ENCODE measurements around the gene INAVA.
A peak's percentile ranks its signal among the peaks of the same experiment; 100 is the strongest.
"Not testable (repeated sequence)": the region's sequence is repeated elsewhere in the genome, so short reads cannot be mapped to it uniquely, and the experiment has no call there.

The INAVA gene

DNA sequence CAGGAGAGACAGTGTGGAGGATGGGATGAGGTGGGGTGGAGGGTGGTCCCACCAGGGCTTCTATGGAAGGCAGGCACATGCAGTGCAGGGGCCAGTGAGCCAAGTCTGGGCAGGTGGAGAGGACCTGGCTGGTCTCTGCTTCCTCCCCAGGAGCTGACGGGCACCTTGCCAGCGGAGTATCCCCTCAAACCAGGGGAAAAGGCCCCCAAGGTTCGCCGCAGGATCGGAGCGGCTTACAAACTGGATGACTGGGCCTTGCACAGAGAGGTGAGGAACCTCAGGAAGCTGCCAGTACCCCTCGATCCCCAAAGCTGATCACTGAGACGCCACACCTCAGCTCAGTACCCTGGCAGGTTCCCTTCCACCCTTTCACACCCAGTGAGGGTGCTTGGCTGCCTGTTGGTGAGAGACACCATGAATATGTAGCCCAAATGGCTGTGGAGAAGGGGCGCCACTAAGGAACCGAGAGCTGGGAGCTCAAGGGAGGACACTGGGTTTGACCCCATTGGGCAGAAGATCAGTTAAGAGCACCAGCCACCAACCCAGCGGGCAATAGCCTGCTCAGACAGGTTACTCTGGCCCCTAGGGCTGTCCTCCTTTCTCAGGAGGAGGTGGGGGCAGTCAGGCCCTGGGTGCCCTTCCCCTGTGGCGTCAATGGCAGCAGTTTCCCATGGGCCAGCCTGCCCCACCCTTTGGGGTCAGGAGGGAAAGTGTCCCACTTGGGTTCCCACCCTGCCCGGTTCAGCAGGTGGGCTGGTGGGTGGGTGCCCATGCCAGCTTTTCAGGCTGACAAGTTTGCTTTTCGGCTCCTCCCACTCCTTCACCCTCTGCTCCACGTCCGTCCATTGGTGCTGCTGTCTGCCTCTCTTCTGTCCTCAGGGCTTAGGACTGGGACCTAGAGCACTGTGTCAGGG is 5.5 kb downstream of the INAVA start:
- no peak for DNase-seq

DNA sequence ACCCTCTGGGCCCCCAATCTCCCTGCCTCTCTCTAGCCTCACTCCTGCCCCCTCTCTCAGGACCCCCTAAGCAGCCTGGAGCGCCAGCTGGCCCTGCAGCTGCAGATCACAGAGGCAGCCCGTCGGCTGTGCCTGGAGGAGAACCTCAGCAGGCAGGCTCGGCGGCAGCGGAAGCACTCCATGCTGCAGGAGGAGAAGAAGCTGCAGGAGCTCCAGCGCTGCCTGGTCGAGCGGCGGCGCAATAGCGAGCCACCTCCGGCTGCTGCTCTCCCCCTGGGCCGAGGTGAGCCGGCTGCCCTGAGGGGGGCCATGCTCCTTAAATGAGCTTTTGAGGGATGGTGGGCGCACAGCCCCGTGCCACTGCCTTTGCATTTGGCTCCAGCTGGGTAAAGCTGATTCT is 6.2 kb downstream of the INAVA start:
- DNase-seq: no peak

DNA sequence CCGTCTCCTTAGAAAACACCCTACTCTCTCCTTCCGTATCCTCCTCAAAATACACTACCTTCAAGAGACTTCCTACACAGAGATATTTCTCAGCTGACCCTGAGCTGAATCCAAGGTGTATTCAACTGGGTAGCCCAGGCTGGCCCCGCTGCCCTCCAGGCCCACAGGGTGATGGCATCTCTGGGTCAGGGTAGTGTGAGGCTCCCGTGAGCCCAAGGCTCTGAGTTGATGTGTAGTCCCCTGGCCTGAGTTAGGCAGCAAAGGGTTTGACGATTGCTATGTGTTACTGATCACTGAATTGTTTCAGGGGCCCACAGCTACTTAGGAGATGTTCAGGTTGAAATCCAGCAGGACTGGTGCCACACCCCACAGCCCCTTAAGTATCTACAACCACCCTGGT is 6.7 kb downstream of the INAVA start:
- DNase-seq: no peak

DNA sequence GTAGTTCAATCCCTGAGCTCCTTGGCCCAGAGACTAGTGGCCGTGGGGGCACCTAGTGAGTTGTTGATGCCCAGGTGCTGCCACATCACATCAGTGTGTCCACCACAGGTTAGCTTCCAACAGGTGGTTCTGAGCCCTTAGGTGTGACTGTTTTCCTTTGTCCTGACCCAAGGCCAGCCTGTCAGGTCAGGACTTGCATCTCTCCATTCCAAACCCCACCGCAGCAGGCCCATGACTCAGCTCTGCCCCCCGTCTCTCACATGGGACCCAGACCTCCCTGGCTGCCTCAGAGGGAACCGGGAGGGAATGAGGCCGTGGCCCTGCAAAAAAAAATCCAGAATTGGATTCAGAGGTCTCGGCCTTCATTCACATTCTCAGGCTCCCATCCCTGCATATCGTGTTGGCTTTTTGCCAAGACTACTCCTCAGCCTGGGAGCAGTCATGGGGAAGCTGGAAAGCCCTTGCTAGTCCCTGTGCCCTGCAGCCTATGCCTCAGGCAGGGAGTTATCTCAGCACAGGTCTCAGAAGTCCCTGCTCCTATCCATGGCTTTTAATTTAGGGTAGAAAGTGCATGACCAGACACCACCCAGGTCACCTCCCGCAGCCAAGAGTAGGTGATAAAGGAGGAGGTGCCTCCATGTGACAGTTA is 7.2 kb downstream of the INAVA start:
- DNase-seq: no peak

DNA sequence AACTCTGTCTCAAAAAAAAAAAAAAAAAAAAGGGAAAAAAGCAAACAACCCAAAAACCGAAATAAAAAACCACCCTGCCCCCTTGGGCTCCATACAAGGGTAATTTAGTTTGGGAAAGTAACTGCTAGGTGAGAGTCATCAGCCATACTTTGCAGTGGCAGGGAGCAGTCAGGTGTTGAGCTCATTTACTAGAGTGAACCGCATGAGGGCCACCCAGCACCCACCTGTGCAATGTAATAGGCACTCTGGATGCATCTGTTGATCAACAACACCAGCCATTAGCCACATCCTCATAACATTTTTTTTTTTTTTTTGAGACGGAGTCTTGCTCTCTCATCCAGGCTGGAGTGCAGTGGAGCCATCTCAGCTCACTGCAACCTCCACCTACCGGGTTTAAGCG is 9.1 kb downstream of the INAVA start:
- no peak for DNase-seq

DNA sequence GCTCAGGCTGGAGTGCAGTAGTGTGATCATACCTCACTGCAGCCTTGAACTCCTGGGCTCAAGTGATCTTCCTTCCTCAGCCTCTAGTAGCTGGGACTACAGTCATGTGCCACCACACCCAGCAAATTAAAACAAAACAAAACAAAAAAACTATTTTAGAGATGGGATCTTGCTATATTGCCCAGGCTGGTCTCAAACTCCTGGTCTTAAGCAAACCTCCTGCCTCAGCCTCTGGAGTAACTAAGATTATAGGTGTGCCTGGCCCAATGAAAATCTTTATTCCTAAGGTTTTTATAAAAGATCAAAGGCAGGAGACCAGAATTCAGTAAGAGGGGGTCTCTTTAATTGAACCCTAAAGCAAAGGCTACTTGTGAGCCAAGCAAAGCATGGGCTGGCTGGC is 10.1 kb downstream of the INAVA start:
- DNase-seq: no peak

DNA sequence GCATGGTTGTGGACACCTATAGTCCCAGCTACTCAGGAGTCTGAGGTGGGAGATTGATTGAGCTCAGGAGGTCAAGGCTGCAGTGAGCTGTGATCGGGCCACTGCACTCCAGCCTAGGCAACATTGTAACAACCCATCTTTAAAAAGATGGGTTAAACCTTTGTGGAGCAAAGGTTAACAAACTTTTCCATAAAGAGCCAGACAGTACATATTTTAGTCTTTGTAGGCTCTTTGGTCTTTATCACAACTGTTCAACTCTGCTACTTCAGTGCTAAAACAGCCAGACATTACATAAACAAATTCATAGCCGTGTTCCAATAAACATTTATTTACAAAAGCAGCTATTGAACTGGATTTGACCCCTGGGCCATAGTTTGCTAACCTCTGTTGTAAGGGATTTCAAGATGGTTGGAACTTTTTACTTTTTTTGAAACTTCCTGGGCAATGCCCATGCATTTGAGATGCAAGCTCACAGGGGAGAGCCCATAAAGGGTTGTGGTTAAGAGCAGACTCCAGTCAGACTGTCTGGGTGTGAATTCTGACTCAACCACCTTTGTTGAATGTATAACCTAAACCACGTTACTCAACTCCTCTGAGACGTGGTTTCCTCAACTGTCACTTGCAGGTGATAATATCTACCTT is 10.8 kb downstream of the INAVA start:
- peak; percentile 80 for DNase-seq

DNA sequence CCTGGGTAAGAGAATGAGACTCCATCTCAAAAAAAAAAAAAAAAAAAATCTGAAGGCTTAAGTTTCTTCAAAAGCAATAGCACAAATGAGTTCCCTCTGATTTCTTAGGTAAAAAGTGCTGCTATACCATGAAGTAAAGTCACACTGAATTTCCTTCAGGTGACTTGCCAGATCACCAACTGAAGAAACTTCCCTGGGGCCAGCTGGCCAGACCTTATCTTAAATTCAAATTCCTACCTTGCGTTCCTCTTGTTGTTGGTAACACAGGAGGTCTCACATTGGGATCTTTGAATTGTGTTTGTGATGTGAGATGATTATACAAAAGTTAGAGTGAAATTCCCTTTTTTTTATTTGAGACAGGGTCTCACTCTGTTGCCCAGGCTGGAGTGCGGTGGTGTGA is 11.8 kb downstream of the INAVA start:
- DNase-seq: no peak

DNA sequence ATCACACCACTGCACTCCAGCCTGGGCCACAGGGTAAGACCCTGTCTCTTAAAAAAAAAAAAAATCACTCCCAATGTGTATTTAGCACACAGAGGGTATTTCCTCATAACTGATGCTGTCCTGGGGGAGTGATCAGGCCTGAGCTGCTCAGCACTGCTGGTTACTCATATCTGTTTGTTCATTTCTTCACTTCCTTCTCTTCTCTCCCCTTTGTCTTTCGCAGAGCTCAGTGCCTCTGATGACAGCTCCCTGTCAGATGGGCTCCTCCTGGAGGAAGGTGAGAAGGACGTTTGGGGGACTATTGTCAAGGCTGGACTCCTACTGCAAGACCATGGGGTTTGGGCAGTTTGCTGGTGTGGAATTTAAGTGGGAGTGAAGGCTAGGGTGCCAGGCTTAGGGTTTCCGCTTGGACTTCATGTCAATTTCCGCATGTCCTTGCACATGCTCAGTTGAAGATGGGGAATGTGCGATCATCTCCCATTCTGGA is 13.0 kb downstream of the INAVA start:
- no peak for DNase-seq

DNA sequence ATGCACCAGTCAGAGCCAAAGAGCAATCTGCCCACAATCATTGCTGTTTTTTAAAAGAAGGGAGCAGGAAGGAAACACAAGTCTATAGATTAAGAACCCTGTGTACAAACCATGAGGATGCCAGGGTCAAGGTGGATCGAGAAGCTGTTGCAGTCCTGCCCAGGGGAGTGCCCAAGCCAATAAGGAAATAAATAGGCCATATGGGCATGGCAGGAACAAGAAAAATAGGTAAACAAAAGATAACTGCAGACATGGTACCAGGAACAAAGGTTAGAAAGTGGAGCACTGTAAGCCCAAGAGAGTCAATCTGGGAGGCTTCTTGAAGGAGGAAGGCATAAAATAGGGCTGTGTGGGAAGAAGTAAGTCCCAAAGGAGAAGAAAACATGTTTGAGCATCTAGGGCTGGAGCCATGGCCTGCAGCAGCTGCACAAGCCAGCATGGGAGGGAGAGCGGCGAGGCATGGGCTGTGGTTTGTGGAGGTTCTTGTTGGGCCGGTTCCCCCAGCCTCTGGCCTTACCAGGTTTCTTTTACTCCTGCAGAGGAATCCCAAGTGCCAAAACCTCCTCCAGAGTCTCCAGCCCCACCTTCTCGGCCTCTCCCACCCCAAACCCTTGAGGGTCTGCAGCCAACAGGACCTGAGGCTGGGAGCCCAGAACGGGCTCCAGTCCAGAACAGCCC is 13.6 kb downstream of the INAVA start:
- no peak for DNase-seq

DNA sequence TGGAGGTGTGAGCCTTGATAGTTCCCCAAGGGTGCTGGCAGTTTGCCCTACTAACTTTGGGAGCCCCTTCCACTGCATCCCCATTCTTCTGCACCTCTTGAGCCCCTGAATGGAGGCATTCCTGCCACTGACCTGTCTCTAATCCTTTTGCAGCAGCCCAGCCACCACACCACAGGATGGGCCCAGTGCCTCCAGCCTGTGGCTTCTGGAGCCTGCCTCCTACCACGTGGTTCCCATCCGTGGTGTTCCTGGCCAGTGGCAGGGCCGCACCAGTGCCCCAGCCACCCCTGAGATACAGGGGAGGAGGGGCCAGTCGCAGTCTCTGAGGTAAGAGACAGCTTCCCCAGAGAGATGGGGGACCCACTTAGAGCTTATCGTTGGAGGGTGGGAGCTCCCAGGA is 14.4 kb downstream of the INAVA start:
- no peak for DNase-seq

DNA sequence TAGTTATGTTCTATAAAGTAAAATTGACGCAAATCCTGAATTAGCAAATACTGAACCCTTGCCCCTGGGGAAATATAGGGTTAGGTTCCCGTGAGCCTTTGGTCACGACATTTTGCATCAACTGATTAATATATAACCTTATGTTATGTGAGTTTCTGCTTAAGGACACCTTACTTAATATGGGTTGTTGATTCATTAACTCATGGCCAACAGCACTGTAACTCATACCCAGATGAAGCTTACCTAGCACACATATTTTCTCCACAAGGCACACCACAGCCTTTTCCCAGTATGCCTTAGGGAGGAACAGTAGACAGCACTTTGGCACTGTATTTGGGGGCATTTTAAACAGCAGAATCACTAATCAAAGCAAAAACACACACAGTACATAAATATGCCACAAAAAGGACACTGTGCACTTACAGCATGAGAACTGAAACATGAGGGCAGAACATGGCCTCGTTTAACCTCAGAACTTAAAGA is 15.1 kb downstream of the INAVA start:
- no peak for DNase-seq

DNA sequence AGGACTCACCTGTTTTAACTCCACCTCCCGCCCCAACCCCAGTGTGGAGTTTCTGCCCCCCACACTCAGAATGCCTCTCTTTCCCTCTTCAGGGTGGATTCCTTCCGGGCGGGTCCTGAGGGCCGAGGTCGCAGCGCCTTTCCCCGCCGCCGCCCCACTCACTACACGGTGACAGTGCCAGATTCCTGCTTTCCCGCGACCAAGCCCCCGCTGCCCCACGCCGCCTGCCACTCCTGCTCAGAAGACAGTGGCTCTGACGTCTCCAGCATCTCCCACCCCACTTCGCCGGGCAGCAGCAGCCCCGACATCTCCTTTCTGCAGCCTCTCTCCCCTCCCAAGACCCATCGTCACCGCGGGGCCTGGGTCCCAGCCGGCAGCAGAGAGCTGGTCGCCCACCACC is 16.7 kb downstream of the INAVA start:
- DNase-seq: no peak

DNA sequence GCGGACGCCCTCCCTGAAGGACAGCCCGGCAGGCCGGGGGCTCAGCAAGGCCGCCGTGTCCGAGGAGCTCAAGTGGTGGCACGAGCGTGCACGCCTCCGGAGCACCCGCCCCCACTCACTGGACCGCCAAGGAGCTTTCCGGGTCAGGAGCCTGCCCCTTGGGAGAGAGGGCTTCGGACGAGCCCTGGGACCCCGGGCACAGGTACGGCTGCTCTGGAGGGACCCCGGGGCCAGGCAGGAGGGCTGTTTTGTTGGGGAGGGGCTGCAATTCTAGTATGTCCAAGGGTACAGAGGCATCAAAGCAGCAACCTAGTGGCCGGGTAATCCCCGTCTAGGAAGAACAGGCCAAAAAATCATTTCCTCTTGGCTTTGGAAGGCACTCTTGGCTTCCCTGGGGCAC is 17.2 kb downstream of the INAVA start:
- DNase-seq: not testable (repeated sequence)

DNA sequence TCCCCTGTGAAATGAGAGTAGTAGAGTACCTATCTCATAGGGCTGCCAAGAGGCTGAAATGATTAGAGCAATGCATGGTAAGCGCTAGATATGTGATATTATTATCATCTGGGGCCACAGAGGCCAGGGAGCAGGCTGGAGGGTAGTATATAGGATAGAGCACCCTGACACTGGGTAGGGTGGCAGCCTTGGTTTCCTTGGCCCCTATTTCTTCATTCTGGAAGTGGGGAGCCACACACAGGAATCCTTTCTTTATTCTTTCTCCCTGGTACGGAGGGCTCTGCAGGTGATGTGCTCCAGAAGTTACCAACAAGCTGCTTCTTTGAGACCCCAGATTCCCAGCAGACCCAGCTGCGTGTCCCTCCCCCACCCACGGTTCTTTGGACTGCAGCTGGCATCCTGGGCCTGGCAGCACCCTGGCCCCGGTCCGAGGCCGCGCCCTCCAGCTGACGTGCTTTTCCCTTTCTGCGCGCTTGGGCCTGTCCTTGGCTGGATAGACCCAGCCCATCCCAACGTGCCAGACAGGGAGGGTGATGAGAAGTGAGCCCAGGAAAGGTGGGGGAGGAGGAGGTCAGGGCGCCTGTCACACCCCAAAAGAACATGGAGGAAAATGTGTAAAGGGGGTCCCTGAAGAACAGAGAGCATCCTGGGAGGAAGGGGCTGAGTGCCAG is 18.2 kb downstream of the INAVA start:
- DNase-seq: no peak

DNA sequence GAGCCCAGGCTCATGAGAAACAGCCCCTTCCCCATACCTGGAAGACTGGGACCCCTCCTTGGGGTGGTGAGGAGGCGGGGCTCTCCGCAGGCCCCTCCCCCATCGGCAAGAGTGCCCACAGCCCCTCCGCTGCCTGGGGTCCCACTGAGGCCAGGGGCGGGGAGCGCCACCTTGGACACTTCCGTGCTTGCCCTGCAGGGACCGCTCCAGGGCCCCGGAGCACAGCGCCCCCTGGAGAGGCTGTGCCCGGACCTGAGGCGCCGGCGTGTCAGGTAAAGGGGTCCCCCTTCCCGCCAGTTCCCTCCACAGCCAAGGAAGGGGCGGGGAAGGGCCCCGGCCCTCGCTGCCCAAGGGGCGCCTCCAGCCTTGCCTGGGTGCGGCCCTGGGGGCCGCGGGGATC is 21.5 kb downstream of the INAVA start:
- no peak for DNase-seq

DNA sequence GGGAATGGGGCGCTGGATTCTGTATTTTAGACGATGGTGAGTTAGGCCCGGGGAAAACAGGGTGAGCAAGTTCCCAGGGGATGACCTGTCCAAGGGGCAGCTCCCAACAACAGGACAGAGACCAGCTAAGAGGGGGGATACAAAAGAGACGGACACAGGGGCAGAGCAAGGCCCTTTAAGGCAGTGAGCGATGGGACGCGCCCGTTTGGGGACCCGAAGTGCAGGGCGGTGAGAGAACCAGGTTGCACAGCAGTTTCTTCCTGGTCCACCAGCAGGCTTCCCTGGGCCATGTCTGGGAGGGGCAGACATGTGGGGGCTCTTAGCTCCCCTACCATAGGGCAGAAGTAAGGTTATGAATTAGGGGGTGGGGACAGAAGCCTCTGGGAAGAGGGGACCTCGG is 22.0 kb downstream of the INAVA start:
- DNase-seq: no peak

DNA sequence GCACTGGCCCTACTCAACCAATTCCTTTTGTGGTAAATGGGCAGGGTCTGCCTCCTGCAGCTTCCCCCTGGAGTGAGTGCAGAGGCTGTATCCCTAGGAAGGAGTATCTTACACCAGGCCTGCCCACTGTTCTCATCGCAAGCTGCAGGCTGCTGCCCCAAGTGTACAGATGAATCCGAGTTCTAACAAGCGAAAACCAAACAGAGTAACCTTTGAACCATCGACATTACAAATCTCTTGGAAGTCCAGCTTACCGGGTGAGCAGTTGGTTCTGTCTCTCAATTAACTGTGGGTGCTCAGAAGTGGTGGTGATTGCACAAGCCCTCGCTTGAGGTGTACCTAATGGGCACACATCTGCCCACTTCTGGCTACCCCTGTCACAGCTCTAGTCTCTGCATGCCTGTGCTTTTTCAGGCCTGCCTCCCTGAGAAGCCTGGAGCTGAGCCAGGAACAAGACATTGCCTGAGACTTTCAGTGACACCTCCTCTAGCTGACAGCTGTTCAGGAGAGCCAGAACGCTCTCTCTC is 22.7 kb downstream of the INAVA start:
- DNase-seq: no peak

DNA sequence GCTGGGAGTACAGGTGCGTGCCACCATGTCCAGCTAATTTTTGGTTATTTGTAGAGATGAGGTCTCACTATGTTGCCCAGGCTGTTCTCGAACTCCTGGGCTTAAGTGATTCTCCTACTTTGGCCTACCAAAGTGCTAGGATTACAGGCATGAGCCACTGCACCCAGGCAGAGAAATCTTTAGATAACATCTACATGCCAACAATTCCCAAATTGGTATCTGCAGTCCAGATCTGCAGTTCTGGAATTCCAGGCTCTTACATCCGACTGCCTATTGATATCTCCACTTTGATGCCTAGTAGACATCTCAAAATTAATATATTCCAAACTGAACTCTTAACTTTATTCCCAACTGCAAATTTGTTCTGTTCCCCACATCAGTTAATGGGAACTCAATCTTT is 23.3 kb downstream of the INAVA start:
- no peak for DNase-seq

DNA sequence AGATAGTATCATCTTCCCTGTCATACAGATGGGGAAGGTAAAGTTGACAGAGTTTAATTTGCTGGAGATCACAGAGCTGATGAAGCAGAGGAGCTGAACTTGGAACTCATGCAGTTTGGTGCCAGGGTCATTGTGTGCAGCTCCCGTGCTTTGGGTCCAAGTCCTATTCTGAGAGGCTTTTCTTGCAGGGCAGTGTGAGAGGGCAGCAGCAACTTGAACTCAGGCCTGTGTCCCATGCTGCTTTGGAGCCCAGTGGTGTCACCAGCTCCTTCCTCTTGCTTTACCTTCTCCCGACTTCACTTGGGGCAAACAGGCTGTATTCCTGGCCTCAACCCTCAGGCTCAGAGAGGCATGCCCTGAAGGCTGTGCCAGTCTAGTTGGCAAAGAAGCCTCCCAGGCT is 24.7 kb downstream of the INAVA start:
- DNase-seq: no peak

DNA sequence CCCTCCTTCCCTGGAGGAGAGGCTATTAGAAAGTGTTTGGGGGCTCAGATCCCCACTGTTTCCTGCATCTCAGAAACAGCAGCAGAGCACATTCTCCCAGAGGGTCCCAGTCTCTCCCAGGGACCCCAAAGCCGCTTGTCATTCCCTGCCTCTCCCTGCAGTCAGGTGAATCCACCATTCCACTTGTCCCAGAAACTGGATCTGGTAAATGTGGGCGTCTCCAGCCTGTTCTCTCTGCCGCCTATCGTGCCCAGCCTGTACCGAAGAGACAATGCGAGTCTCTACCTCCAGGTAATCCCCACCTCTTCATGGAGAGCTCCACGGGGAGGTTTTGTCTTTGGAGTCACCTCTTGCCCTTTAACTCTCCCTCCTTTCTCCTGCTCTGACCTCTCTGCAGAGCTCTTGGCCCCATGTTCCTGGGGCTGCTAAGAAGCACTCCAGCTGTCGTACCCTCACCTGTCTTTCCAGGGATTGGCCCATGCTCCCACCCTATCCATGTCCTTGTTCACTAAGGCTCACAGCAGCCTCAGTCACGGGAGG is 26.9 kb downstream of the INAVA start:
- DNase-seq: no peak

DNA sequence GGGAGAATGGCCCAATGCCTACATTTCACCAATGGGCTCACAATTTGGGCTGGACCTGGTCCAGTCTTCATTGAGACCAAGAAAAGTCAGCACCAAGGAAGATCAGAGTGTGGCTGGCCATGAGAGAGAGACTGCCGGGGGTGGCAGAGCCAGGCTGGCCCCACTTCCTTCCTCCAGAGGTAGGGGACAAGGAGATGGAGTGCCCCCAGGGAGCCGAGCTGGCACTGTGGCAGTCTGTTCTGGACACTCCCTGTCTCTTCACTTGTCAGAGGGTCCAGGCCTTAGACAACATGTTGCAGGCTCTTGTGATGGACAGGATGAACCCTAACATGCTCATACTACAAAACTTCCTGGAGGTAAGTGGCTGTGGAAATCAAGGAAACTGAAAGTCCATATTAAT is 27.7 kb downstream of the INAVA start:
- DNase-seq: no peak
